PFSK-1 (cell line): Measurements from ENCODE around the gene SUSD3.

Source experiments
- FOXP2 ChIP-seq: optimal IDR thresholded peaks from 2 replicates; pipeline ENCODE3; 2011; ENCODE audit warnings: borderline replicate concordance, control low read depth, inconsistent platforms; ENCODE audit not compliant: insufficient read depth; ENCODE audit errors: extremely low read length, extremely low read depth
- POLR2AphosphoS5 ChIP-seq: IDR thresholded peaks from 2 replicates; pipeline ENCODE4 v1.6.1; 2012; ENCODE audit warnings: low read depth, mild to moderate bottlenecking, control low read depth, low read length, moderate library complexity
- REST ChIP-seq, 2 experiments: IDR thresholded peaks; 2 replicates each; pipeline versions ENCODE4 v1.6.1 to v1.8.0; 2011 to 2012; ENCODE audit warnings: low read depth in 2 of 2, low read length in 2 of 2, control low read depth in 1 of 2, inconsistent platforms in 1 of 2, mild to moderate bottlenecking in 1 of 2, moderate library complexity in 1 of 2; ENCODE audit not compliant: insufficient read depth in 1 of 2
- SIN3A ChIP-seq: IDR thresholded peaks from 2 replicates; pipeline ENCODE4 v1.6.1; 2012; ENCODE audit warnings: mild to moderate bottlenecking, low read length, moderate library complexity, borderline replicate concordance; ENCODE audit not compliant: insufficient read depth
- TAF1 ChIP-seq: IDR thresholded peaks from 2 replicates; pipeline ENCODE4 v1.6.1; 2012; ENCODE audit warnings: low read length, control low read depth, borderline replicate concordance; ENCODE audit not compliant: insufficient read depth

The SUSD3 gene

GRCh38 chr9:93107825-93108161 lies 49.3 kb downstream of the SUSD3 start:
- TF ChIP-seq SIN3A (no peak), TAF1 (no peak), POLR2AphosphoS5 (no peak)

GRCh38 chr9:93108291-93109041 lies 50.0 kb downstream of the SUSD3 start:
- TF ChIP-seq TAF1 (no peak), POLR2AphosphoS5 (no peak), REST (IDR thresholded peaks at IDR 0.05; ENCODE audit: insufficient read depth in 1 of 2, low read depth in 2 of 2, low read length in 2 of 2) (no peak), SIN3A (no peak), FOXP2 (no peak)

- TF ChIP-seq POLR2AphosphoS5 (no peak), TAF1 (no peak), FOXP2 (no peak), REST (IDR thresholded peaks at IDR 0.05; ENCODE audit: insufficient read depth in 1 of 2, low read depth in 2 of 2, low read length in 2 of 2) (no peak), SIN3A (no peak)
These were observed 51.9 kb downstream of the SUSD3 start for GRCh38 chr9:93110311-93110855.

GRCh38 chr9:93111001-93111370 lies 52.5 kb downstream of the SUSD3 start:
- no peak for TF ChIP-seq TAF1
- no peak for TF ChIP-seq POLR2AphosphoS5
- no peak for TF ChIP-seq FOXP2
- no peak for TF ChIP-seq REST (IDR thresholded peaks at IDR 0.05; ENCODE audit: insufficient read depth in 1 of 2, low read depth in 2 of 2, low read length in 2 of 2)
- TF ChIP-seq SIN3A = no peak

GRCh38 chr9:93111371-93112115 lies 53.0 kb downstream of the SUSD3 start:
- TF ChIP-seq REST (IDR thresholded peaks at IDR 0.05; ENCODE audit: insufficient read depth in 1 of 2, low read depth in 2 of 2, low read length in 2 of 2) (no peak), SIN3A (no peak), TAF1 (no peak), FOXP2 (no peak), POLR2AphosphoS5 (no peak)
